C4-2B (cell line): ENCODE results near the gene UBALD1.

Experiments
- H3K27ac ChIP-seq: fragments of 450-650 bp; 2 replicates; pipeline ENCODE4 v1.5.1; 2017
- ZFX ChIP-seq: fragments of 450-650 bp; IDR thresholded peaks from 2 replicates; pipeline ENCODE4 v1.6.1; 2017
- TF ChIP-seq, protein P1 (sequence below): fragments of 450-650 bp; conservative IDR thresholded peaks from 2 replicates; pipeline ENCODE4 v1.5.1; 2017; ENCODE audit warnings: mild to moderate bottlenecking

The UBALD1 gene

DNA sequence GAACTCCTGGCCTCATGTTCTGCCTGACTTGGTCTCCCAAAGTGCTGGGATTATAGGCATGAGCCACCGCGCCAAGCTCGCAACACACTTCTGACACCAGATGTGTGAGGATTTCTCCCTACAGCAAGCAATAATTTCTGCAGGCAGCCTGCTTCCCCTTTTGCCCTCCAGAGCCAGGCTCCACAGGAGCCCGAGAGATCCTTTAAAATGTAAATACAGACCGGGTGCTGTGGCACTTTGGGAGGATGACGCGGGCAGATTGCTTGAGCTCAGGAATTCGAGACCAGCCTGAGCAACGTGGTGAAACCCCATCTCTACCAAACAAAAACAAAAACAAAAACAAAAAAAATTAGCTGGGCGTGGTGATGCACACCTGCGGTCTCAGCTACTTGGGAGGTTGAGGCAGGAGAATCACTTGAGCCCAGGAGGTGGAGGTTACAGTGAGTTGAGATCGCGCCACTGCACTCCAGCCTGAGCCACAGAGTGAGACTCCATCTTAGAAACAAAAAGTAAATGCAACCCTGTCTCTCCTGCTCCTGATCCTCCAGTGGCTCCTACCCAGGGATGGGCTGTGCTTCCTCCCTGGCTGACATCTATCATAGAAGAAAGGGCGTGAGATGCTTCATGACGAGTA lies 43.9 kb downstream of the UBALD1 start:
- TF ChIP-seq, protein P1, sequence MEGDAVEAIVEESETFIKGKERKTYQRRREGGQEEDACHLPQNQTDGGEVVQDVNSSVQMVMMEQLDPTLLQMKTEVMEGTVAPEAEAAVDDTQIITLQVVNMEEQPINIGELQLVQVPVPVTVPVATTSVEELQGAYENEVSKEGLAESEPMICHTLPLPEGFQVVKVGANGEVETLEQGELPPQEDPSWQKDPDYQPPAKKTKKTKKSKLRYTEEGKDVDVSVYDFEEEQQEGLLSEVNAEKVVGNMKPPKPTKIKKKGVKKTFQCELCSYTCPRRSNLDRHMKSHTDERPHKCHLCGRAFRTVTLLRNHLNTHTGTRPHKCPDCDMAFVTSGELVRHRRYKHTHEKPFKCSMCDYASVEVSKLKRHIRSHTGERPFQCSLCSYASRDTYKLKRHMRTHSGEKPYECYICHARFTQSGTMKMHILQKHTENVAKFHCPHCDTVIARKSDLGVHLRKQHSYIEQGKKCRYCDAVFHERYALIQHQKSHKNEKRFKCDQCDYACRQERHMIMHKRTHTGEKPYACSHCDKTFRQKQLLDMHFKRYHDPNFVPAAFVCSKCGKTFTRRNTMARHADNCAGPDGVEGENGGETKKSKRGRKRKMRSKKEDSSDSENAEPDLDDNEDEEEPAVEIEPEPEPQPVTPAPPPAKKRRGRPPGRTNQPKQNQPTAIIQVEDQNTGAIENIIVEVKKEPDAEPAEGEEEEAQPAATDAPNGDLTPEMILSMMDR, result no peak
- TF ChIP-seq ZFX, result no peak
- no peak overlapping the region for H3K27ac ChIP-seq

GRCh38 chr16:4570086-4570485 lies 44.6 kb downstream of the UBALD1 start:
- no peak overlapping the region for H3K27ac ChIP-seq
- no peak for TF ChIP-seq ZFX
- TF ChIP-seq, protein P1, result no peak

GRCh38 chr16:4566144-4566543 lies 48.5 kb downstream of the UBALD1 start:
- H3K27ac ChIP-seq, result no peak overlapping the region
- TF ChIP-seq ZFX, result no peak
- TF ChIP-seq, protein P1, result no peak

DNA sequence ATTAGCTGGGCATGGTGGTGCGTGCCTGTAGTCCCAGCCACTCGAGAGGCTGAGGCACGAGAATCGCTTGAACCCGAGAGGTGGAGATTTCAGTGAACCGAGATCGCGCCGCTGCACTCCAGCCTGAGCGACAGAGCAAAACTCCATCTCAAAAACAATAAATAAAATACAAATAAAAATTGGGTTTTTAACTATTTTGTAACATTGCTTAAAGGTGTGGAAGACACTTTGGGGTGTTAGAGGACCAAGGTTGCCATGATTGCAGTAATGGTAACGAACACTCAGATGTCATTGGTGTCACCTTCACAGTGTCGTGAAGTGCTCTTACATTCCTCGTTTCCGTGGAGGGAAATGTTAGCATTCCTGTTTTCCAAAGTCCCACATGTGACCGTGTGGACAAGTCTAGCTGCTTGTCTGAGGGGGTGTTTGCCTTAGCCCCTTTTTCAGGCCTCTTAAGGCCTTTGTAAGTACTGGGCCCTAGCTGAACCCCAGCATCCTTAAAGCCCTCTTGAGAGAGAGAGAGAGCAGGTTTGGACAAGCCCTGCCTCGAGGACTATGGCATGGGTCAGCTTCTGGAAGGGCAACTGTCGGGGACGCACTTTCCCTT lies 49.9 kb downstream of the UBALD1 start:
- H3K27ac ChIP-seq, result no peak overlapping the region

DNA sequence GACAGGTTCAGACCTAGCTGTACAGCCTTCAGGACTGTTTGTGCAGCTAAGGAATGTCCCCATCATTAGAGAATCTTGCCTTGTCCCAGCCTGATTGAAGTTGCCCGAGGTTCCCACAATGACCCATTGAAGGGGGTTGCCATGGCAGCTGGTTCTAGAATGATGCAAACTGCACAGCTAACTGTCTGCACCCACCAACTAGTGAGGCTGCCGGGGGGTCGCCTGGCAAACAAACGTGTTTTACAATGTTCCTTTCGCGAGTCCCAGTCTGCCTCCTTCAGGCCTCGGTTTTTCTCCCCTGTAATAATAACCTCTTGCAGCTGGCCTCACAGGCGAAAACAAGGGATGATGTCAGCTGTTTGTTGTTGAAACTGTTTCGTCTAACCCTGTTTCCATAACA lies 53.1 kb downstream of the UBALD1 start:
- TF ChIP-seq, protein P1, result no peak
- no peak for TF ChIP-seq ZFX
- no peak overlapping the region for H3K27ac ChIP-seq

More for the DNA sequence above, 49.9 kb downstream of the UBALD1 start:
- TF ChIP-seq ZFX, result no peak
- TF ChIP-seq, protein P1, result no peak
